Skeletal muscle tissue (tissue), 4 donors: ENCODE results near the gene IL18R1. TPM values are rescaled to one million over a fixed set of nuclear protein-coding genes. Genes with fewer than 3 reads are reported as not detected.

ENCODE experiments used
- H3K27ac ChIP-seq: one replicate; pipeline ENCODE4 v1.7.0; 2013; ENCODE audit warnings: mild to moderate bottlenecking, low read depth, low read length, inconsistent platforms
- H3K27me3 ChIP-seq, 3 donors: one replicate each; pipeline ENCODE4 v1.7.0; 2013; ENCODE audit warnings: low read length in 3 of 3; ENCODE audit not compliant: control insufficient read depth in 3 of 3, insufficient read depth in 3 of 3
- H3K36me3 ChIP-seq, 3 donors: one replicate each; pipeline ENCODE4 v1.7.0; 2013; ENCODE audit warnings: low read length in 3 of 3; ENCODE audit not compliant: control insufficient read depth in 3 of 3, insufficient read depth in 3 of 3
- H3K4me1 ChIP-seq, 3 donors: one replicate each; pipeline ENCODE4 v1.7.0; 2013; ENCODE audit warnings: low read length in 3 of 3, mild to moderate bottlenecking in 3 of 3; ENCODE audit not compliant: control insufficient read depth in 3 of 3, insufficient read depth in 3 of 3
- H3K4me3 ChIP-seq, 3 donors: one replicate each; pipeline ENCODE4 v1.7.0; 2013; ENCODE audit warnings: low read length in 3 of 3
- H3K9ac ChIP-seq, 3 donors: one replicate each; pipeline ENCODE4 v1.7.0; 2013; ENCODE audit warnings: low read length in 3 of 3, mild to moderate bottlenecking in 3 of 3, moderate library complexity in 2 of 3, low read depth in 1 of 3
- H3K9me3 ChIP-seq, 3 donors: one replicate each; pipeline ENCODE4 v1.7.0; 2013; ENCODE audit warnings: low read length in 3 of 3; ENCODE audit not compliant: control insufficient read depth in 3 of 3
- total RNA-seq: library from RNA; depleted of rRNA; stranded (reverse); fragments of >200 nt; gene quantifications from one replicate; pipeline ENCODE4 v1.2.3, GENCODE V29; 2014
- donor health status: Osteomylitis.

Gene IL18R1
- total RNA-seq, 1 donor from 2014 or later: 0.52 TPM

DNA sequence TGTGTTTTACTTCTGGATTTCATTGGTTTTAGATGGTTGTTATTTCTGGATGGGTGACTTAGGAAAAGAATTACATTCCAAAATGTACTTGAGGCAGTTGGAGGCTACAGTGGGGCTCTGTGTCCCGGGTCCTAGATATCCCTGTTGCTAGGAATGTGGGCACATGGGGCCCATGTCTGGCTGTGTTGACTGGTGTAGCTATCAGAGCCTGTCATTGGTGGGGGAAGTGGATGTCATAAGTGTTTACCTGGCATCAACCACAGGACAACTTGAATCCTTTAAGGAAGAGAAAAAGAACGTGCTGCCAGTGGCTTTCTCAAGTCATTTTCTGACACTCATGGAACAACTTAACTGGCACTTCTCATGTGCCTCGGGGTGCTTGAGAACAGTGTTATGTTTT lies 30.4 kb downstream of the IL18R1 start:
- H3K27me3 ChIP-seq: no peaks in the 10 kb centered on the region
- no peak overlapping the region for H3K4me3 ChIP-seq
- no peaks in the 10 kb centered on the region for H3K36me3 ChIP-seq
- peaks cover 0 to 10% (median under 1%) of the 10 kb centered on the region in 3 donors for H3K9me3 ChIP-seq
- H3K4me1 ChIP-seq: no peaks in the 10 kb centered on the region
- H3K9ac ChIP-seq: no peak overlapping the region
- no peak overlapping the region for H3K27ac ChIP-seq

GRCh38 chr2:102386867-102387541 lies 31.4 kb downstream of the IL18R1 start:
- Histone ChIP-seq H3K4me3 (no peak overlapping the region), H3K4me1 (no peaks in the 10 kb centered on the region), H3K9me3 (peaks cover 0 to 10% (median 0%) of the 10 kb centered on the region in 3 donors), H3K27ac (no peak overlapping the region), H3K9ac (no peak overlapping the region), H3K36me3 (no peaks in the 10 kb centered on the region), H3K27me3 (no peaks in the 10 kb centered on the region)

- Histone ChIP-seq H3K27me3 (no peaks in the 10 kb centered on the region), H3K4me1 (no peaks in the 10 kb centered on the region), H3K9ac (no peak overlapping the region), H3K9me3 (peaks cover 0 to 9% (median 0%) of the 10 kb centered on the region in 3 donors), H3K36me3 (no peaks in the 10 kb centered on the region), H3K4me3 (no peak overlapping the region), H3K27ac (no peak overlapping the region)
Observed at GRCh38 chr2:102387763-102388546, 32.4 kb downstream of the IL18R1 start.

GRCh38 chr2:102391565-102391964 lies 36.0 kb downstream of the IL18R1 start:
- no peak overlapping the region for H3K9ac ChIP-seq
- no peak overlapping the region for H3K4me3 ChIP-seq
- no peaks in the 10 kb centered on the region for H3K27me3 ChIP-seq
- no peaks in the 10 kb centered on the region for H3K4me1 ChIP-seq
- no peak overlapping the region for H3K27ac ChIP-seq
- no peaks in the 10 kb centered on the region for H3K9me3 ChIP-seq
- H3K36me3 ChIP-seq: no peaks in the 10 kb centered on the region

GRCh38 chr2:102392096-102392495 lies 36.5 kb downstream of the IL18R1 start:
- no peak overlapping the region for H3K4me3 ChIP-seq
- H3K9me3 ChIP-seq: no peaks in the 10 kb centered on the region

DNA sequence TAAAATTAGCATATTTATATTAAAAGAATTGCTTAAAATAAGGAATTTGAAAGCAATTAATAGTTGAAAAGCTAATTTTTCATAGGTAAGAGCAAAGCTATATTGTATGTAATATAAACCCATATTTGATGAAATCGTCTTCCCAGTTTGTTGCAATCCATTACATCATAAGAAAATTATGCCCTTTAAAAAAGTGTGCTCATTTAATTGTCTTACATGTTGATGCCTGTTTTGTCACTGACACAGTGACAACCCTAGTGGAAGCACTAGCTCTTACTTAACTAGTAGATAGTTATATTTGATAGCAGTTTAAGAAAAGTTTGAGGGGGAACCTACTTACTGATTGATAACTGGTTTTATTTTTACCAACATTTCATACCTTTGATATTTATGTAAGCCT lies 37.3 kb downstream of the IL18R1 start:
- Histone ChIP-seq H3K36me3 (no peaks in the 10 kb centered on the region), H3K27me3 (no peaks in the 10 kb centered on the region), H3K4me1 (no peaks in the 10 kb centered on the region), H3K27ac (no peak overlapping the region), H3K9me3 (no peaks in the 10 kb centered on the region), H3K4me3 (no peak overlapping the region), H3K9ac (no peak overlapping the region)

More at GRCh38 chr2:102392096-102392495, 36.5 kb downstream of the IL18R1 start:
- Histone ChIP-seq H3K4me1 (no peaks in the 10 kb centered on the region), H3K27ac (no peak overlapping the region), H3K9ac (no peak overlapping the region), H3K27me3 (no peaks in the 10 kb centered on the region), H3K36me3 (no peaks in the 10 kb centered on the region)

- no peak overlapping the region for H3K27ac ChIP-seq
- H3K9me3 ChIP-seq: peaks cover 0 to 2% (median 0%) of the 10 kb centered on the region in 3 donors
- H3K9ac ChIP-seq: no peak overlapping the region
- no peaks in the 10 kb centered on the region for H3K36me3 ChIP-seq
- H3K27me3 ChIP-seq: no peaks in the 10 kb centered on the region
- H3K4me1 ChIP-seq: no peaks in the 10 kb centered on the region
- no peak overlapping the region for H3K4me3 ChIP-seq
Observed at GRCh38 chr2:102396012-102396411, 40.4 kb downstream of the IL18R1 start.

GRCh38 chr2:102397209-102397608 lies 41.6 kb downstream of the IL18R1 start:
- no peak overlapping the region for H3K9ac ChIP-seq
- H3K4me3 ChIP-seq: no peak overlapping the region
- H3K27ac ChIP-seq: no peak overlapping the region

GRCh38 chr2:102399499-102400141 lies 44.0 kb downstream of the IL18R1 start:
- no peak overlapping the region for H3K4me3 ChIP-seq
- no peaks in the 10 kb centered on the region for H3K4me1 ChIP-seq
- no peak overlapping the region for H3K9ac ChIP-seq
- H3K27me3 ChIP-seq: no peaks in the 10 kb centered on the region
- H3K9me3 ChIP-seq: peaks cover 0 to 2% (median 0%) of the 10 kb centered on the region in 3 donors
- no peaks in the 10 kb centered on the region for H3K36me3 ChIP-seq
- no peak overlapping the region for H3K27ac ChIP-seq

More at GRCh38 chr2:102397209-102397608, 41.6 kb downstream of the IL18R1 start:
- no peaks in the 10 kb centered on the region for H3K4me1 ChIP-seq
- H3K9me3 ChIP-seq: peaks cover 0 to 2% (median 0%) of the 10 kb centered on the region in 3 donors
- H3K27me3 ChIP-seq: no peaks in the 10 kb centered on the region
- H3K36me3 ChIP-seq: no peaks in the 10 kb centered on the region

DNA sequence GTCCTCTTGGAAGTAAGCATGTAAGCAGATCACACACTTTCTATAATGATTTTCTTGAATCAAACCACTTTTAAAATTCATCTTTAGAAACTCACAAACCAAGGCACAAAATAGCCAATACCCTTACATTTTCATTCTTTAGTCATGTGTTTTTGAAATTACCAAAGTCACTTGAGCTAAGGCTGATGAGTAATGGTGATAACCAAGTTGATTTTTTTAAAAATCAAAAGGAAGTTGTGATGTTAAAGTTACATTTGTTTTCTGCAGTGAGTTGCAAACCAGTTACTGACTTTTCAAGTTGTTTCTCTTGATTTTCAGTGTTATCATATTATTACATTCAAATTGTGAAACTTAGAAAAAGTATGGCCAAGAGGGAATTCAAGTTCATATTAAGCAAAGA lies 45.9 kb downstream of the IL18R1 start:
- Histone ChIP-seq H3K36me3 (no peaks in the 10 kb centered on the region), H3K9ac (no peak overlapping the region), H3K27me3 (no peaks in the 10 kb centered on the region), H3K9me3 (peaks cover 0 to 2% (median 0%) of the 10 kb centered on the region in 3 donors), H3K27ac (no peak overlapping the region), H3K4me1 (no peaks in the 10 kb centered on the region), H3K4me3 (no peak overlapping the region)
